ENCODE measurements around the gene H6PD.
A peak's percentile ranks its signal among the peaks of the same experiment; 100 is the strongest.

The H6PD gene

DNA sequence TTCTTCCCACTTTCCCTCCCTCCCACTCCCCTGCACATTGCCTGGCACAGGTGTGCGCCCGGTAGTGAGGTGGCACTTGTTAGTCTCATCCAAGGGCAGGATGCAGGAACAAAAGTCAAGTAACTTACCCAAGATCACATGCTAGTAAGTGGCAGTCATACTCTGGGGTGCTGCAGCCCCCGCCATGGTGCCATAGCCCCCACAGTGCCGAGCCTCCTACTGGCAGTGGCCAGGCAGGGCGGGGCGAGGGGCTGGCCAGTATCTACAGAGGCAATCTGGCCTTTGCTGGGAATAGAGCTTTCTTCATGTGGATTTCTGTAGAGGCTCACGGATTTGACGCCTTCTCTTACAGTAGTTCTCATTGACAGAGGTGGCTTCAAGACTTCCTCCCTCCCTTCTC, 26.9 kb downstream of the H6PD start:
- no peak for DNase-seq

DNA sequence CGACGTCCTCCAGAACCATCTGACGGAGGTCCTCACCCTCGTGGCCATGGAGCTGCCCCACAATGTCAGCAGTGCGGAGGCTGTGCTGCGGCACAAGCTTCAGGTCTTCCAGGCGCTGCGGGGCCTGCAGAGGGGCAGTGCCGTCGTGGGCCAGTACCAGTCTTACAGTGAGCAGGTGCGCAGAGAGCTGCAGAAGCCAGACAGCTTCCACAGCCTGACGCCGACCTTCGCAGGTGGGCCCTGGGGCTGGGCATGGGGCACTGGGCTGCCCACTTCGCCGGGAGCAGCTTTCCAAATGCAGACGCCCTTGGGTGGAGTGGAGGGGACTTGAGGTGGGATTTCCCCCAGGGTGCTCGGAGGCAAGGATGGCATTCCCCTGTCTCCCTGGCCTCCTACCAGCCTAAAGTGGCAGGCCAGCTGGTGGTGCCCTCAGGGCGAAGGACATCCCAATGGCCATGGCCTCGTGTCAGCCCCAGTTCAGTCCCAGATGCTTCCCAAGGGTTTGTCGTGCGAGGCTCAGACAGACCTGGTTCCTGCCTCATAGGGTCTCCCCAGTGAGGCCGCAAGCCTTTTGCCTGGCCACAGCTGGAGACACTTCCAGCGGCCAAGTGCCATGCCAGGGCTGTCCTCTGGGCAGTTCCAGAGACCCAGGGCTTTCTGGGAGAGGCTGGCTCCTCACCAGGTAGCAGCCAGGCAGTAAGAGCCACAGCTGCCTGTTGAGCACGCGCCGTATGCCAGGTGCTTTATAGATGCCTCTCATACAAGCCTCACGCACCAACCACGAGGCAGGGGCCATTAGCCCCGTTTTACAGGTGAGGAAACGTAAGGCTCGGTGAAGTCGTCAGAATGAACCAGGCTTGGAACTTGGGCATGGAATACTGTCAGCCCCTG, 27.8 kb downstream of the H6PD start:
- no peak for DNase-seq

DNA sequence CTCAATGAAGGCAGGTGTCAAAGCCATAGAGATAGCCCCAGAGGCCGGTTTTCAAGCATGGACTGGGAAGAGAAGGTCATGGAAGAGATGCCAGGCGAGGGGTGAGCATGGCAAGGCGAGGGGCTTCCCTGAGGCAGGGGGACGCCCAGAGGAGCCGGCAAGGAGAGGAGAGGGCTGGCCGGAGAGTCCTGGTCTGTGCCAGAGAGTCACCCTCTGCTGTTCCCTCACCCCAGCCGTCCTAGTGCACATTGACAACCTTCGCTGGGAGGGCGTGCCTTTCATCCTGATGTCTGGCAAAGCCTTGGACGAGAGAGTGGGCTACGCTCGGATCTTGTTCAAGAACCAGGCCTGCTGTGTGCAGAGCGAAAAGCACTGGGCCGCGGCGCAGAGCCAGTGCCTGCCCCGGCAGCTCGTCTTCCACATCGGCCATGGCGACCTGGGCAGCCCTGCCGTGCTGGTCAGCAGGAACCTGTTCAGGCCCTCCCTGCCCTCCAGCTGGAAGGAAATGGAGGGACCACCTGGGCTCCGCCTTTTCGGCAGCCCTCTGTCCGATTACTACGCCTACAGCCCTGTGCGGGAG, 28.8 kb downstream of the H6PD start:
- no peak for DNase-seq

- DNase-seq, result no peak
Measured at GRCh38 chr1:9263984-9264872, 29.7 kb downstream of the H6PD start.

DNA sequence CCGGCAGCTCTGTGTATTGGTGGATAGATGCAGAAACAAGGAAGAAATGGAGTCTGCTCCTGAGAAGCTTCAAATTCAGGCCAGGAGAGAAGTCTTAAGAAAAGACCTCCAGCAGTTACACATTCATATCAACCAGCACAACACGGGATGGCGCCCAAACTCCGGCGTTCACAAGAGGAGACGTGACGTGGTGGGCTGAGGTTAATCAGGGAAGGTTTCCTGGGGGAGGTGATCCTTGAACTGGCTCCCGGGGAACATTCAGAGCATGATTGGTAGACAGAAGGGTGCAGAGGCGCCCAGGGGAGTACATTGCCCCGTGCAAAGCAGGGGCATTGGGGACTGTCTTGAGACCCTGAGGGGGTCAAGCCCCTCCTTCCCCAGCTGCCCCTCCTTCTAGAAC, 30.5 kb downstream of the H6PD start:
- no peak for DNase-seq

GRCh38 chr1:9265968-9266367, 31.4 kb downstream of the H6PD start:
- no peak for DNase-seq

- DNase-seq, result no peak
Measured at GRCh38 chr1:9267352-9267686, 32.7 kb downstream of the H6PD start.

DNA sequence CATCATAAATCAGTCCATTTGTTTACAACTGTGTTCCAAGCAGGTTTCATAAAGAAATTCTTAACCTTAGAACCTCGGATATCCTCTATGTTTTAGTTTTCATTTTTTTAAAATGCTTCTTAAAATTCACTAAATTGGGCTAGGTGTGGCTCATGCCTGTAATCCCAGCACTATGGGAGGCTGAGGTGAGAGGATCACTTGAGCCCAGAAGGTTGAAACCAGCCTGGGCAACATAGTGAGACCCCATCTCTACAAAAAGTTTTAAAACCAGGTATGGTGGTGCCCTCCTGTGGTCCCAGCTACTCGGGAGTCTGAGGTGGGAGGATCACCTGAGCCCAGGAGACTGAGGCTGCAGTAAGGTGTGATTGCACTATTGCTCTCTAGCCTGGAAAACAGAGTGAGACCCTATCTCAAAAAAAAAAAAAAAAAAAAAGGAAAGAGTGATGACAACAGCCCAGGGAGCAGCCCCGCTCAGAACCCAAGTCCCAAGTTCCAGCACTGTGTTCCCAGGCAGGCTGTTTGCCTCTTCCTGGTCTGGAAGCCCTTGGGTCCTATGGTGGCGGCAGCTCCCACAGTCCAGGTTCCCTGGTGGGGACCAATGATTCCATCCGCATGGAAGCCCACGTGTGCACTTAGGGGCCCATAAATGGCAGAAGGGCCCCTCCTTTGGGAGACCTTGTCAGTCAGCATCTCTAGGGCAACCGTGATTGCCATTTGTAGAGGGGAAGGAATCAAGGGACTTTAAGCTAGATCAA, 33.4 kb downstream of the H6PD start:
- no peak for DNase-seq

DNA sequence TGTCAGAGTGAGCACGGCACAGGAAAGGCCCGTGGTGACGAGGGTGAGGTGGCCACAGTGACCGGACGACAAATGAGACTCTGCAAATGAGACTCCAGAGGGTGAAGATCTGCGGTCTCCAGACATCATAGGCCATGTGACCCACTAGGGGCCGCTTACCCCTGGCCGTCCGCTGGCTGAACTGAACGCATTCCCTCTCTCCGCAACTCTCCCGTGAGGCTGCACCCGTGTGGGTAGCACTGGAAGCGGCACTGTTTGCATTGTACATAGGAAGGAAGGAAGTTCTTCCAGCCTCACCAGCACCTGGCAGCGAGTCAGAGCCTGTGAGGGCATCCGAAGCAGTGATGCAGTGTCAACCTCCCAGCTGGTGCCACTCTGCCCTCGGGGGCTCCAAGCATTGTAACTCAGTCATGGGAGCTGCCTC, 34.5 kb downstream of the H6PD start:
- DNase-seq, result no peak

DNA sequence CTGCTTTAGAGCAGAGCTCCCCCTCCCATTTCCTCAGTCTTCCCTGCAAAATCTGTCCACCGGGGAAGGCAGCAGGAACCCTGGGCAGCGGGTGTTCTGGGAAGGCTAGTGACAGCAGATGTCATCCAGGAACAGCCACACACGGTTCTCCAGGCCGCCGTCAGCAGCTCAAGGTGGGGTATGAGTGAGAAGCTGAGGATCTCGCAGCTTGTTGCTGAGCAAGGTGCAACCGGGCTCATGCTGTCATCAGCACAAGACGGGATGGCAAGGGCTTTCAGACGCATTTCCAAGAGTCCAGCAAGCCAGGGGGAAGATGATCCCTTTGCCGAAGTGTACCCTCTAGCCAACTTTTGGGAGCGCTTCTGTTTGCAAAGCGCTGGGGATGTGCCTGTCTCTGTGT, 35.1 kb downstream of the H6PD start:
- no peak for DNase-seq

GRCh38 chr1:9270290-9270883, 35.8 kb downstream of the H6PD start:
- DNase-seq, result no peak

DNA sequence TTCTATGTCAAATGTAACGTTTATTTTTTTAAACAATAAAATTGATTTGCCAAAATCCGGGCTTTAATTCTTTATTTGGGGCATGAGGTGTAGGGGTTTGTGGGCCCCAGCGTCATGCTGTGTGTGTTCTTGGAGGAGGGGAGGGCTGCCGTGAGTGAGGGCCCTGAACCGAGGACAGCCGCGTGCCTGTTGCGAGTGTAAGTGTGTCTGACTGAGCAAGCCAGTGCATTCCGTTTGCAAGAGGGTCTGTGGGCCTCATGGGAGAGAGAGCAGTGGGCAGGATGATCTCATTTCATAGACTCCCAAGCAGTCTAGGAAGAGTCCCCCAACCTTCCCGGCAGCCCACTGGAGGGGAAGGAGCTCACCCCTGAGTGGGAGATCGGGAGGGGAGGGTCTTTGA, 36.7 kb downstream of the H6PD start:
- DNase-seq, result no peak

DNA sequence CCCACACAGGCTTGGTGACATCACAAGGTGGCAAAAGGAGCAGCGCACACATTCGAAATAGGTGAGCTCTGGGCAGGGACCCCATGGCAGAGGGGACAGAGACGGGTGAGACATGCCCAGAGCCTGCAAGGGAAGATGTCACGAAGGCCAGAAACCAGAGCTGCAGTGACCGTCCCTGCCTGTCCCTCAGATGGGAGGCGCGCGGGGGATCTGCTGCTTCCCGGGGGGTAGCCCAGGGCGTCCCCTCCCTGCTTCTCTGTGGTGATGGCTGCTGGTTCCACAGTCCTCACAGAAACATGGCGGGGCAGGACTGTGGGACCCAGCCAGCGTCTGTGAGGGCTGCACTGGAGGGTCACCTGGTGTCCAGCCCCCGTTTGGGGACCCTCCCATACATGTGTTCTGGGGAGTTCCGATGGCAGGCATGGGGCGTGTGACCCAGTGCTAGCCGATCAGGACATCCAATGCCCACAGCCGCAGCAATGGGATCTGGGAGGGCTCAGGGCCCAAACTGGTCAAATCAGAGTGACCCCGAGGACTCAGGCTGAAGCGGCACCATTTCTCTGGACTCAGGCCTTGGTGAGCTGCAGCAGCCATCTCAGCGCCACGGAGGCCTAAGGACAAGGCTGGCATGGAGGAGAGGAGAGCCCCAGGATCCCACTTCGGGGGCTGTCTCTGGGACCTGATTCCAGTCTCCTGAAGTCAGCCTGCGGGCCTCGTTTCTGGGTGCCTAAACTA, 37.5 kb downstream of the H6PD start:
- no peak for DNase-seq

DNA sequence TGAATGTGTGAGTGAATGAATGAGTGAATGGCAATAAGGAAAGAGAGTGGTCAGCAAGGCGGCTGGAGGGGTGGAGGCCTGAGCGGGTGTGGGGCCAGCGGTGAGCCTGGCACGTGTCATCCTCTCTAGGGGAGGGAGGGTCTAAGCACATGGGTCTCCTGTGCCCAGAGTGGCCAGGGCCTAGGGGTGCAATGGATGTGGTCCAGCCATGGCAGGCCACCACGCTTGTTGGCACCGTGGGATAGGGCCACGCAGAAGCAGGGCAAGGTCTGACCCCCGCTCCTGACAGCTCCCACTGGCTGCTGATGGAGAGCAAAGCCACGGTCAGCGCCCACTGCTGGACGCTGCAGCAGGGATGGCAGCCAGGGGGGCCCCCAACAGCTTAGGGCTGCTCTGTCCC, 38.6 kb downstream of the H6PD start:
- DNase-seq, result no peak

DNA sequence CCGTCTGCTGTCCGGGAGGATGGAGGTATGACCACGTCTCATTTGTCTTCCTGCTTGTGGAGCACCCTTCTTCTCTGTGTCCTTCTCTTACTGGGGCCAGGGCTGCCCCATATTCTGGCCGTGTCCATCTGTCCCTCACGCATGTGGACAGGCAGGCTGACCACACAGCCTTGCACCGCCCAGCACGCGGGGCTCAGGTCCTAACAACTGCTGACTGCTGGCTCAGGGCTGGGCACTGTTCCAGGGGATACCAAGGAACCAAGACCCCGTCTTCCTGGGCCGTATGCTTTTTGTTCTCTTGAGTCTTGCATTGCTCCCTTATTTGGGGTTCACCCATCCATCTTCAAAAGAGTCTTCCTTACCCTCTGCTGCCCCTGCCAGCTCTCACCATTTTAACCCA, 40.6 kb downstream of the H6PD start:
- DNase-seq, result no peak

DNA sequence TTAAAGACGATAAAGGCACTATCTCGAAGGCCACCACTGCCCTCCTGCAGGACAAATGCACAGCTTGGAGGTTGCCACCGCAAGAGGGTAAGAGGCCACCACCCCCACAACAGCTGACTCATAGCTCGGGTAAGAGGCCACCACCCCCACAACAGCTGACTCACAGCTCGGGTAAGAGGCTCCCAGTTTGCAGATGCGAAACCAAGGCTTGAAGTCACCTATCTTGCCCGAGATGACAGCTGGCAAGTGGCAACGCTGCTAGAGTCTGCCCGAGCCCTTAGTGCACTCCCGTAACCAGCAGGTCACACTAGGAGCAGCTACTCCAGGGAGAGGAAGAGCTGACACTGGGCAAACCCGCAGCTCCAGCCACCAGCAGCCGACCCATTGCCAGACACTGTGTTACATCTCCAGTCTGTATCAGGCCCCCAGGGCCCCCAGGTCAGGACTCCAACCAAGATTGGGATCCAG, 41.0 kb downstream of the H6PD start:
- DNase-seq, result peak; percentile 78

GRCh38 chr1:9278116-9278515, 43.5 kb downstream of the H6PD start:
- DNase-seq, result no peak

DNA sequence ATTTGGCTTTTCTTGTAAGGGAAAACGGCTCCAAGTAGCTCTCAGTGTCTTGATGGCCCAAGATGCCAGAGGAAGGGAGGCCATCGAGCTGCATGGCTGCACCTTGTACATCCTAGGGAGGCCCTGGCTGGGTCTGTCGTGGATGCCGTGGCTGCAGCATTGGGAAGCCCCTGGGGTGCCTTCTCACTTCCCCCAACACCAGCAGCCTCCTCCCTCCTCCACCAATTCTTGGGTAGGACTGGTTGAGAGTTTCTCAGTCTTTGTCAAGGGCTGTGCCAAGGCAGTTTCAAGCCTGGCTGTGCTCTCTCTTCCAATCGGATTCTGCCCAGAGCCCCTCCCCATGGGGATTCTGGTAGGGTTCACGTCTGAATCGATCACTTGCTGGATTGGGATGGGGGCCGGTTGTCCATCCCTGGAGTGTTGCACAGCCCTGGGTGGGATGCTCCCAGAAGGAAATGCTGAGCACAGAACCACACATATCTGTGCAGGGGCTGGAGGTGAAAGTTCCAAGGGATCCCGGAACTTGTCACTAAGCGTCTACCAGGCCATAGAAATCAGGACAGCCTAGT, 44.1 kb downstream of the H6PD start:
- no peak for DNase-seq

- no peak for DNase-seq
Measured at GRCh38 chr1:9279172-9279840, 44.7 kb downstream of the H6PD start.

GRCh38 chr1:9280015-9280860, 45.7 kb downstream of the H6PD start:
- DNase-seq, result peak; percentile 62
